Measurements from ENCODE around the gene RPS6KL1.

DNA sequence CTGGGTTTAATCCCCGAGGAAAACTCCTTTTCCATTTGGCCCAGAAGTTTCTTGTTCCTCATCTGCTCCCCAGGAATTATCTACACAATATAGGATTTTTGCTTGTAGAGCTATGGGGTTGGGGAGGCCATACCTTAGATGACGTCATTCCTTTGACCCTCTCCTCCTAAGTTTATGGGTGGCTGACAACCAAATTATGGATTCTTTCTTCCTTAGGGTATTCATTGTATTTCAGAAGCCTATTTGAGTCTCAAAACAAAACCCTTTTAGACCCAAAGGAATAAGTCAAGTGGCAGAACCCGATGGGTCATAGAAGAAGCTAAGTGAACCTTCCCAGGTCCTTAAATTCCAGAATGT is 61.3 kb downstream of the RPS6KL1 start:
- TF ChIP-seq, protein P1, sequence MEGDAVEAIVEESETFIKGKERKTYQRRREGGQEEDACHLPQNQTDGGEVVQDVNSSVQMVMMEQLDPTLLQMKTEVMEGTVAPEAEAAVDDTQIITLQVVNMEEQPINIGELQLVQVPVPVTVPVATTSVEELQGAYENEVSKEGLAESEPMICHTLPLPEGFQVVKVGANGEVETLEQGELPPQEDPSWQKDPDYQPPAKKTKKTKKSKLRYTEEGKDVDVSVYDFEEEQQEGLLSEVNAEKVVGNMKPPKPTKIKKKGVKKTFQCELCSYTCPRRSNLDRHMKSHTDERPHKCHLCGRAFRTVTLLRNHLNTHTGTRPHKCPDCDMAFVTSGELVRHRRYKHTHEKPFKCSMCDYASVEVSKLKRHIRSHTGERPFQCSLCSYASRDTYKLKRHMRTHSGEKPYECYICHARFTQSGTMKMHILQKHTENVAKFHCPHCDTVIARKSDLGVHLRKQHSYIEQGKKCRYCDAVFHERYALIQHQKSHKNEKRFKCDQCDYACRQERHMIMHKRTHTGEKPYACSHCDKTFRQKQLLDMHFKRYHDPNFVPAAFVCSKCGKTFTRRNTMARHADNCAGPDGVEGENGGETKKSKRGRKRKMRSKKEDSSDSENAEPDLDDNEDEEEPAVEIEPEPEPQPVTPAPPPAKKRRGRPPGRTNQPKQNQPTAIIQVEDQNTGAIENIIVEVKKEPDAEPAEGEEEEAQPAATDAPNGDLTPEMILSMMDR (conservative IDR thresholded peaks at IDR 0.05): no peak
- TF ChIP-seq EZH2 (IDR thresholded peaks at IDR 0.05; ENCODE audit: low read depth): no peak

All from PC-9 (cell line).